ENCODE results near the gene GPRIN3.
"Not testable (repeated sequence)": the region's sequence is repeated elsewhere in the genome, so short reads cannot be mapped to it uniquely, and the experiment has no call there.

GPRIN3 gene

GRCh38 chr4:89216866-89217265 lies 90.7 kb downstream of the GPRIN3 start:
- no peak for DNase-seq (ENCODE audit: low spot score)

DNA sequence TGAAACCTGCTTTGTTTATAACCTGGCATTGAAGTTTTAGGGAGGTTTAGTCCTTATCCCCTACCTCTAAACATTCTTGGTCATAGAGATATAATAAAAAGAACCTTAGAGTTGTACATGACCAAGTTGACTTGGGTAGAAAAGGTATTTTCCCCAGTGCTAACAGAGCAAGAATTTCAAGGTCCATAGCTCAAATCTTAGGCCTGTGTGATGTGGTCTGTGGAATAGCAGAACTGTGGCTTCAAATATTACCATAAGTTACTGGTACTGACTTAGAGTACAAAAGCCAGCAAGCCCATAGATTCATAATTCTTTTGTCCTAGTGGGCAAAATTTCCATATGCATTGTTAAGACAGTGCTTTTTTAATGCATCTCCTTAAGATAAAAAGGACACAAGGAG lies 91.2 kb downstream of the GPRIN3 start:
- no peak for DNase-seq (ENCODE audit: low spot score)

GRCh38 chr4:89215736-89216135 lies 91.9 kb downstream of the GPRIN3 start:
- DNase-seq (ENCODE audit: low spot score): no peak

- no peak for DNase-seq (ENCODE audit: low spot score)
These were observed 93.3 kb downstream of the GPRIN3 start for GRCh38 chr4:89214308-89214707.

- DNase-seq (ENCODE audit: low spot score): no peak
These were observed 94.3 kb downstream of the GPRIN3 start for GRCh38 chr4:89213382-89213701.

DNA sequence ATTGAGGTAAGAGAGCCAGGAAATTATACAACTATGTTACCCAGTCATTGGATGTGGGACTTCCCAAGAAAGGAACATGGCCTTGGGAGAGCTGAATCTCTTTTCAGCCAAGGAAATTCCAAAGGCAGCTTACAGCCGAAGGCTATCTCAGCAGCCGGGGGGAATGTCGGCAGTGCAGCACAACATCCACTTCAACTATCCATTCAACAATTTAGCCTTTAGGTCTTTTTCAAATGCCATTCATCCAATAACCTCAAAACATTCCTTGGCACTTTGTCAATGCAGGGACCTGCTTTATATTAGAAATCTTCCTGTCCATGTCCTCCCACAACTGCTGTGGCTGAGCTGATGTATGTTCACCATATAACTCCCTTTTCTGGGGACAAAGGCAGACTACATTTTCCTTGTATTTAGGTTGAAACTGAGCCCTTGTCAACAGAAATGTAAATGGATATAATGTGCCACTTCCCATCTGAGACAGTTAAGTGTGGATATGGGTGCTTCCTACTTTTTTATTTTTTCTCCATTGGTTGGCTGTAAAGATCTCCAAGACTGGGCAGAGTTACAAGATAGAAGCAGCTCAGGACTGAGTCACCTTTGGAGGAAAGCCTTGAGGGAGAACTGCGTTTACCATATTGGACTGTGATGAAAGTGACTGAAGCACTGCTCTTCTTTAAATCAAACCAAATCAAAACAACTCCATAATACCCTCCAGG lies 94.8 kb downstream of the GPRIN3 start:
- DNase-seq (ENCODE audit: low spot score): no peak

DNA sequence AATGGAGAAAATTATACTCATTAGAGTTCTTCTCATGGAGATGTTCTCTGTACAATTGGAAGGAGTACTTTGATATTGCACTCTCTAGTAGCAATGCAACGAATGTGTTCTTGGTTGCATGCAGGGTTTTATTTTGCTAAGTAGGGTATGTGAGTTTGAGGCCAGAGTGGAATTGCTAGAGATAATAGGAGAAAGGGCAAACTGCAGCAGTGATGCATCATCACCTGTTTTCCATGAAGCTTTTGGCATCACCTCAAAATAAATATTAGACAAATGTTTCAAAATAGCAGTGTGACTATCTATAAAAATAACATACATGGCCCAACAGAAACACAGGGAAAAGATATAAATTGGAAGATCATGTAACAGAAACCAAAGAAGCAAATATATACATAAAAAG lies 103.0 kb downstream of the GPRIN3 start:
- no peak for DNase-seq (ENCODE audit: low spot score)

DNA sequence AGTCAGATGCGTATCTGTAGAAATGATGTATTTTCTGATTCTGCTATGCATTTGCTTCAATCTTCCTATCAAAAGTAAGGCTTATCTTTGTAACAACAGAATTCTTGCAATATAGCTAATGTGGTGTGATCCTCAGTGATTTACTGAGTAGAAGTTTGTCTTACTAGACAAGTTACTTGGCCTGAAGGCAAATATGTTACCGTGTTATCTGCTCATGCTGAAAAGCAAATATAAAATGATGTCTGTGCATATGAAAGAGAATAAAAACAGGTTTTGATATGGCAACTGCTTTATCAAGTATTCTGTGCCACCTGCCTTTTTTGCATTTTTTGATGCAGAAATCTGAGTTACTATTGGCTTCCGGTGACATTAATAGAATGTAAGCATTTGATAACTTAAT lies 103.7 kb downstream of the GPRIN3 start:
- DNase-seq (ENCODE audit: low spot score): no peak

- not testable (repeated sequence) for DNase-seq (ENCODE audit: low spot score)
These were observed 108.2 kb downstream of the GPRIN3 start for GRCh38 chr4:89199394-89199793.

- no peak for DNase-seq (ENCODE audit: low spot score)
These were observed 109.7 kb downstream of the GPRIN3 start for GRCh38 chr4:89197920-89198319.

DNA sequence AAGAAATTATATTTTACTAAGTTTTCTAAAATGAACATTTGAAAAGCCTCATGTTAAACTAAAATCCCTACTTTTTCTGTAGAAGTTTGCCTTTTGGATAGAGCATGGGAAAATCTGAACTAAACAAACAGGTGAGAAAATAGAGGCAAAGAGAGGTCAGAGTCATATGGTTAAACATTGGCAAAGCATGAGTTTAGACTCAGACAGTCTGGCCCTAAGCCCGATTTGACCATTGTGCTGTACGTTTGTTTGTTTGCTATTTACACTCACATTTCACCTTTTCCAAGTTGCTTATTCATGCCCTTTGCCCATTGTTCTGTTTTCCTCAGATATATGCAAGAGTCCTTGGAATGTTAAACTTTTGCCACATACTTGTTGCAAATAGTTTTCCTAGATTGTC lies 110.9 kb downstream of the GPRIN3 start:
- DNase-seq (ENCODE audit: low spot score): no peak

- no peak for DNase-seq (ENCODE audit: low spot score)
These were observed 111.4 kb downstream of the GPRIN3 start for GRCh38 chr4:89196056-89196674.

GRCh38 chr4:89193843-89194242 lies 113.8 kb downstream of the GPRIN3 start:
- DNase-seq (ENCODE audit: low spot score): no peak

Measured in SK-N-DZ (cell line).